PC-3 (cell line): ENCODE results near the gene HES1. TPM values are rescaled to one million over a fixed set of nuclear protein-coding genes. Genes with fewer than 3 reads are reported as not detected.

Source experiments
- ATAC-seq: fragments of 200-7000 bp; cut with Tn5 transposase; 2 replicates; pipeline ENCODE4 v1.9.1; 2020; ENCODE audit warnings: mild to moderate bottlenecking, moderate library complexity
- BruUV-seq: library from RNA; stranded (reverse); fragments of 400-500 nt; replicated peaks from 2 replicates; lab custom pipeline; 2021; lab: Mats Ljungman, UMichigan
- CTCF ChIA-PET: fragments of 300-600 bp; sonication (Branson Sonifier 250); formaldehyde crosslinking; loops from one replicate; lab custom pipeline; 2022; ENCODE audit warnings: antibody characterized with exemption; lab: Charles Lee
- POLR2A ChIA-PET: fragments of 300-600 bp; sonication (Branson Sonifier 250); formaldehyde crosslinking; loops from one replicate; lab custom pipeline; 2022; ENCODE audit warnings: antibody characterized with exemption; ENCODE audit not compliant: unreplicated experiment; lab: Charles Lee
- DNase-seq: peaks from one replicate; pipeline ENCODE4 v3.0.0-alpha.2; 2015
- H2AFZ ChIP-seq: fragments of 300-600 bp; sonication (generic); 2 replicates; pipeline ENCODE4 v1.6.0; 2016; ENCODE audit warnings: antibody characterized with exemption, low read length
- H3F3A ChIP-seq: fragments of 300-600 bp; sonication (generic); one replicate; pipeline ENCODE4 v1.6.0; 2017; ENCODE audit warnings: antibody characterized with exemption, low read length, control low read depth, mild to moderate bottlenecking; ENCODE audit not compliant: unreplicated experiment
- H3K27ac ChIP-seq: fragments of 300-600 bp; sonication (generic); 2 replicates; pipeline ENCODE4 v1.5.1; 2016; ENCODE audit warnings: mild to moderate bottlenecking, low read length
- H3K27me3 ChIP-seq: fragments of 300-600 bp; sonication (generic); 2 replicates; pipeline ENCODE4 v1.6.1; 2016; ENCODE audit warnings: low read length, mixed read lengths
- H3K36me3 ChIP-seq: fragments of 300-600 bp; sonication (generic); 2 replicates; pipeline ENCODE4 v1.6.1; 2016; ENCODE audit warnings: low read depth, mixed run types, low read length, mixed read lengths
- H3K4me1 ChIP-seq: fragments of 300-600 bp; sonication (generic); 2 replicates; pipeline ENCODE4 v1.5.1; 2016; ENCODE audit warnings: low read length; ENCODE audit not compliant: insufficient read depth
- H3K4me2 ChIP-seq: fragments of 300-600 bp; sonication (generic); 2 replicates; pipeline ENCODE4 v1.6.0; 2016; ENCODE audit warnings: low read length
- H3K4me3 ChIP-seq: fragments of 300-600 bp; sonication (generic); 2 replicates; pipeline ENCODE4 v1.5.1; 2016; ENCODE audit warnings: mild to moderate bottlenecking, low read length, mixed read lengths
- H3K79me2 ChIP-seq: fragments of 300-600 bp; sonication (generic); 2 replicates; pipeline ENCODE4 v1.6.1; 2017; ENCODE audit warnings: low read length, mixed read lengths
- H3K9ac ChIP-seq: fragments of 300-600 bp; sonication (generic); 2 replicates; pipeline ENCODE4 v1.6.0; 2016; ENCODE audit warnings: mild to moderate bottlenecking, low read length
- H3K9me2 ChIP-seq: fragments of 300-600 bp; sonication (generic); replicated peaks from 2 replicates; pipeline ENCODE4 v1.6.1; 2016; ENCODE audit warnings: mixed run types, low read length, mixed read lengths
- H3K9me3 ChIP-seq: fragments of 300-600 bp; sonication (generic); 2 replicates; pipeline ENCODE4 v1.6.1; 2016; ENCODE audit warnings: low read length, mixed read lengths
- H4K20me1 ChIP-seq: fragments of 300-600 bp; sonication (generic); 2 replicates; pipeline ENCODE4 v1.6.1; 2016; ENCODE audit warnings: low read length, mixed read lengths
- CTCF ChIP-seq: fragments of 300-600 bp; sonication (generic); conservative IDR thresholded peaks from 2 replicates; pipeline ENCODE4 v1.5.1; 2017; ENCODE audit warnings: antibody characterized with exemption, low read depth, mild to moderate bottlenecking, low read length
- EZH2 ChIP-seq: fragments of 300-600 bp; sonication (generic); IDR thresholded peaks from one replicate; pipeline ENCODE4 v1.6.1; 2017; ENCODE audit warnings: antibody characterized with exemption, mild to moderate bottlenecking, low read length; ENCODE audit not compliant: unreplicated experiment
- EZH2phosphoT487 ChIP-seq: fragments of 300-600 bp; sonication (generic); IDR thresholded peaks from 2 replicates; pipeline ENCODE4 v1.6.1; 2018; ENCODE audit warnings: mild to moderate bottlenecking, antibody characterized with exemption, low read length, borderline replicate concordance
- intact Hi-C: fragments of 100-400 bp; cut with micrococcal nuclease; formaldehyde crosslinking; loops from 2 replicates; pipeline ENCODE4 v1.9.0; 2023
- total RNA-seq: library from RNA; depleted of rRNA; stranded (reverse); fragments of >200 nt; gene quantifications from 2 replicates; pipeline ENCODE4 v1.2.3, GENCODE V29; 2014

The HES1 gene
- total RNA-seq, 1 experiment from 2014 or later: 906 TPM

GRCh38 chr3:194180570-194180969 is 44.6 kb downstream of the HES1 start:
- H3K4me3 ChIP-seq: no peak overlapping the region
- H3K9me2 ChIP-seq: no peaks in the 10 kb centered on the region
- H3K4me2 ChIP-seq: no peak overlapping the region
- no peaks in the 10 kb centered on the region for H3K36me3 ChIP-seq
- peaks cover 4% of the 10 kb centered on the region; the same call in 1 of the 2 replicates for H3K4me1 ChIP-seq
- H3K27me3 ChIP-seq: no peaks in the 10 kb centered on the region
- TF ChIP-seq CTCF: no peak
- TF ChIP-seq EZH2phosphoT487: no peak
- TF ChIP-seq EZH2: no peak
- H2AFZ ChIP-seq: no peak overlapping the region
- intact Hi-C loops: no loop called here
- POLR2A ChIA-PET: no interaction called here
- no peaks in the 10 kb centered on the region for H3K9me3 ChIP-seq
- no peaks in the 10 kb centered on the region for H4K20me1 ChIP-seq
- BruUV-seq: no TSS peak
- no peaks in the 10 kb centered on the region for H3F3A ChIP-seq
- no peak overlapping the region for H3K9ac ChIP-seq
- DNase-seq (no peak), ATAC-seq (no peak)
- H3K79me2 ChIP-seq: no peaks in the 10 kb centered on the region
- H3K27ac ChIP-seq: no peak overlapping the region
- CTCF ChIA-PET: no interaction called here

GRCh38 chr3:194181612-194182529 is 45.9 kb downstream of the HES1 start:
- Histone ChIP-seq H3K4me2 (no peak overlapping the region), H3K36me3 (no peaks in the 10 kb centered on the region), H3K9me2 (no peaks in the 10 kb centered on the region), H3K79me2 (no peaks in the 10 kb centered on the region), H3K27ac (no peak overlapping the region), H3K9ac (no peak overlapping the region), H4K20me1 (no peaks in the 10 kb centered on the region), H3F3A (no peaks in the 10 kb centered on the region), H3K27me3 (no peaks in the 10 kb centered on the region), H3K9me3 (no peaks in the 10 kb centered on the region), H3K4me3 (no peak overlapping the region), H2AFZ (no peak overlapping the region), H3K4me1 (peaks cover 4% of the 10 kb centered on the region; the same call in 1 of the 2 replicates)
- intact Hi-C loops: no loop called here
- TF ChIP-seq CTCF: no peak
- ChIA-PET POLR2A (no interaction called here), CTCF (no interaction called here)
- ATAC-seq: no peak
- DNase-seq: no peak
- BruUV-seq: no TSS peak

GRCh38 chr3:194183271-194183670 is 47.3 kb downstream of the HES1 start:
- Histone ChIP-seq H3K4me1 (peaks cover 4% of the 10 kb centered on the region; the same call in 1 of the 2 replicates), H3K9ac (no peak overlapping the region), H3K27me3 (no peaks in the 10 kb centered on the region), H3K9me3 (no peaks in the 10 kb centered on the region), H3K4me2 (no peak overlapping the region), H4K20me1 (no peaks in the 10 kb centered on the region), H3K27ac (no peak overlapping the region), H3F3A (no peaks in the 10 kb centered on the region), H3K36me3 (no peaks in the 10 kb centered on the region), H3K9me2 (no peaks in the 10 kb centered on the region), H2AFZ (no peak overlapping the region), H3K4me3 (no peak overlapping the region), H3K79me2 (no peaks in the 10 kb centered on the region)
- CTCF ChIA-PET: no interaction called here
- DNase-seq (no peak), ATAC-seq (no peak)
- intact Hi-C loops: no loop called here
- POLR2A ChIA-PET: no interaction called here
- BruUV-seq: no TSS peak
- no peak for TF ChIP-seq EZH2phosphoT487
- TF ChIP-seq EZH2: no peak
- no peak for TF ChIP-seq CTCF
